ENCODE measurements around the gene CTSH.
"Not testable (repeated sequence)": the region's sequence is repeated elsewhere in the genome, so short reads cannot be mapped to it uniquely, and the experiment has no call there.

Gene CTSH

GRCh38 chr15:78873793-78874765 is 70.8 kb downstream of the CTSH start:
- H3K27me3 ChIP-seq (ENCODE audit: insufficient read depth, low read depth, severe bottlenecking), result no peaks in the 10 kb centered on the region
- DNase-seq, result no peak
- H3K4me3 ChIP-seq (ENCODE audit: low read depth, low read length), result peak overlapping the region; percentile 95
- peaks cover 14% of the 10 kb centered on the region for H3K36me3 ChIP-seq
- peak overlapping the region; percentile 100 for H3K27ac ChIP-seq
- H3K9me3 ChIP-seq (ENCODE audit: severe bottlenecking), result no peaks in the 10 kb centered on the region
- TF ChIP-seq CTCF (IDR thresholded peaks at IDR 0.05; ENCODE audit: low read depth, low read length), result no peak

GRCh38 chr15:78872972-78873792 is 71.7 kb downstream of the CTSH start:
- Histone ChIP-seq H3K36me3 (peaks cover 6% of the 10 kb centered on the region), H3K27me3 (ENCODE audit: insufficient read depth, low read depth, severe bottlenecking) (no peaks in the 10 kb centered on the region), H3K4me3 (ENCODE audit: low read depth, low read length) (peak overlapping the region; percentile 95), H3K27ac (peak overlapping the region; percentile 100), H3K9me3 (ENCODE audit: severe bottlenecking) (no peaks in the 10 kb centered on the region)
- peak; percentile 74 for TF ChIP-seq CTCF (IDR thresholded peaks at IDR 0.05; ENCODE audit: low read depth, low read length)
- peak; percentile 93 for DNase-seq

GRCh38 chr15:78872155-78872971 is 72.5 kb downstream of the CTSH start, which contains the start of gene MORF4L1:
Gene MORF4L1 (plus strand): TSS chr15:78872890. CDS start chr15:78873018, 128 bp downstream.
- peaks cover 5% of the 10 kb centered on the region for H3K36me3 ChIP-seq
- no peaks in the 10 kb centered on the region for H3K9me3 ChIP-seq (ENCODE audit: severe bottlenecking)
- peak; percentile 97 for DNase-seq
- H3K27me3 ChIP-seq (ENCODE audit: insufficient read depth, low read depth, severe bottlenecking), result no peaks in the 10 kb centered on the region
- peak within 1 kb of the TSS; percentile 100 for H3K27ac ChIP-seq
- peak within 1 kb of the TSS; percentile 95 for H3K4me3 ChIP-seq (ENCODE audit: low read depth, low read length)
- no peak for TF ChIP-seq CTCF (IDR thresholded peaks at IDR 0.05; ENCODE audit: low read depth, low read length)

- not testable (repeated sequence) for H3K27ac ChIP-seq; H3K27me3 ChIP-seq (ENCODE audit: insufficient read depth, low read depth, severe bottlenecking); H3K4me3 ChIP-seq (ENCODE audit: low read depth, low read length); H3K36me3 ChIP-seq; DNase-seq; H3K9me3 ChIP-seq (ENCODE audit: severe bottlenecking)
Observed at GRCh38 chr15:78871483-78872127, 73.2 kb downstream of the CTSH start.

Measured in WERI-Rb-1 (cell line).